Right ventricle myocardium inferior (tissue), 1 donor: Measurements from ENCODE around the gene FAM78A. TPM values are rescaled to one million over a fixed set of nuclear protein-coding genes. Genes with fewer than 3 reads are reported as not detected.
A peak's percentile ranks its signal among the peaks of the same experiment; 100 is the strongest.
"Not testable (repeated sequence)": the region's sequence is repeated elsewhere in the genome, so short reads cannot be mapped to it uniquely, and the experiment has no call there.

ENCODE experiments used
- ATAC-seq: fragments of 200-7000 bp; cut with Tn5 transposase; one replicate; pipeline ENCODE4 v1.9.1; 2020; ENCODE audit warnings: mild to moderate bottlenecking, moderate library complexity
- DNase-seq: peaks from one replicate; pipeline ENCODE4 v3.0.0; 2021; ENCODE audit errors: missing footprints
- intact Hi-C: fragments of 100-400 bp; cut with DNase I; formaldehyde crosslinking; loops from one replicate; pipeline ENCODE4 v1.11.0; 2022
- total RNA-seq: library from RNA; stranded (reverse); fragmentation: NEBNext Ultra II Directional; extraction: Animal tissue kit (Norgen Biotek cat#: 25700); gene quantifications from one replicate; pipeline ENCODE4 v1.2.1, GENCODE V29; 2021
- donor health status: DM: no; HTN: yes; CAD: no; lungs with severe emphysema.

Gene FAM78A
- total RNA-seq, 1 donor from 2014 or later, result 62.9 TPM

- intact Hi-C loops, result loop anchor here (2.0 kb wide), 2 partner anchors 35 to 95 kb away; no protein-coding TSS in a partner anchor
- DNase-seq (peak; percentile 37), ATAC-seq (no peak)
Observed at GRCh38 chr9:131273856-131274673, 2.2 kb downstream of the FAM78A start.

GRCh38 chr9:131273146-131273855, 3.0 kb downstream of the FAM78A start:
- no peak for ATAC-seq
- intact Hi-C loops, result no loop called here
- peak; percentile 81 for DNase-seq

- DNase-seq, result peak; percentile 33
- ATAC-seq, result no peak
- intact Hi-C loops, result no loop called here
Observed at GRCh38 chr9:131272212-131272611, 4.1 kb downstream of the FAM78A start.

GRCh38 chr9:131271506-131271931, 4.8 kb downstream of the FAM78A start:
- intact Hi-C loops, result no loop called here
- ATAC-seq, result no peak
- peak; percentile 52 for DNase-seq

GRCh38 chr9:131271016-131271273, 5.4 kb downstream of the FAM78A start:
- ATAC-seq, intact Hi-C loops, DNase-seq: not testable (repeated sequence)

- peak; percentile 92 for DNase-seq
- peak; percentile 67 for ATAC-seq
- intact Hi-C loops, result loop anchor here (1.0 kb wide), 1 partner anchor 14 kb away; no protein-coding TSS in a partner anchor
Observed at GRCh38 chr9:131270171-131271015, 5.9 kb downstream of the FAM78A start.

- peak; percentile 18 for ATAC-seq
- intact Hi-C loops, result no loop called here
- no peak for DNase-seq
Observed at GRCh38 chr9:131266266-131267229, 9.8 kb downstream of the FAM78A start.

- peak; percentile 6 for ATAC-seq
Observed at GRCh38 chr9:131264231-131264630, 12.1 kb downstream of the FAM78A start.

GRCh38 chr9:131263701-131264100, 12.6 kb downstream of the FAM78A start:
- ATAC-seq, result no peak
- intact Hi-C loops, result no loop called here
- no peak for DNase-seq

More at GRCh38 chr9:131264231-131264630, 12.1 kb downstream of the FAM78A start:
- intact Hi-C loops, result no loop called here
- DNase-seq, result no peak

- ATAC-seq, DNase-seq, intact Hi-C loops: not testable (repeated sequence)
Observed at GRCh38 chr9:131263033-131263343, 13.3 kb downstream of the FAM78A start.

- ATAC-seq (no peak), DNase-seq (no peak)
- intact Hi-C loops, result no loop called here
Observed at GRCh38 chr9:131262327-131263032, 13.8 kb downstream of the FAM78A start.

- ATAC-seq, result no peak
- DNase-seq, result no peak
- intact Hi-C loops, result no loop called here
Observed at GRCh38 chr9:131260751-131261452, 15.4 kb downstream of the FAM78A start.

GRCh38 chr9:131259916-131260597, 16.3 kb downstream of the FAM78A start:
- no peak for DNase-seq
- no peak for ATAC-seq
- intact Hi-C loops, result no loop called here

GRCh38 chr9:131259432-131259898, 16.8 kb downstream of the FAM78A start:
- intact Hi-C loops, result no loop called here

GRCh38 chr9:131258698-131259431, 17.4 kb downstream of the FAM78A start:
- ATAC-seq (no peak), DNase-seq (peak; percentile 66)
- intact Hi-C loops, result no loop called here

More at GRCh38 chr9:131259432-131259898, 16.8 kb downstream of the FAM78A start:
- ATAC-seq, result no peak
- no peak for DNase-seq

- DNase-seq (peak; percentile 88), ATAC-seq (no peak)
- intact Hi-C loops, result no loop called here
Observed at GRCh38 chr9:131258186-131258585, 18.1 kb downstream of the FAM78A start.
